H9 (cell line): ENCODE data around the gene DCAF7. TPM values are rescaled to one million over a fixed set of nuclear protein-coding genes. Genes with fewer than 3 reads are reported as not detected.

Experiments used
- DNase-seq: peaks from one replicate; pipeline ENCODE4 v3.0.0-alpha.2; 2017
- H2AFZ ChIP-seq: one replicate; pipeline ENCODE4 v1.6.1; 2013; ENCODE audit warnings: mild to moderate bottlenecking, low read length, control low read depth, moderate library complexity
- H2AK5ac ChIP-seq: 2 replicates; pipeline ENCODE4 v1.6.1; 2013; ENCODE audit warnings: low read length, control low read depth, mixed read lengths; ENCODE audit not compliant: insufficient read length
- H2BK120ac ChIP-seq: one replicate; pipeline ENCODE4 v1.6.1; 2013; ENCODE audit warnings: low read depth, mild to moderate bottlenecking, low read length, control low read depth, inconsistent platforms; ENCODE audit not compliant: poor library complexity, severe bottlenecking
- H2BK12ac ChIP-seq: 2 replicates; pipeline ENCODE4 v1.6.1; 2013; ENCODE audit warnings: low read length, control low read depth, mixed read lengths, low read depth; ENCODE audit not compliant: insufficient read length
- H2BK15ac ChIP-seq: 2 replicates; pipeline ENCODE4 v1.6.1; 2013; ENCODE audit warnings: low read depth, low read length, control low read depth
- H2BK20ac ChIP-seq: one replicate; pipeline ENCODE4 v1.6.1; 2013; ENCODE audit warnings: low read depth, mild to moderate bottlenecking, low read length, control low read depth, inconsistent platforms; ENCODE audit not compliant: poor library complexity, severe bottlenecking
- H2BK5ac ChIP-seq: 2 replicates; pipeline ENCODE4 v1.6.1; 2013; ENCODE audit warnings: low read length, control low read depth, mixed read lengths; ENCODE audit not compliant: insufficient read length
- H3K14ac ChIP-seq: 2 replicates; pipeline ENCODE4 v1.6.1; 2013; ENCODE audit warnings: low read length, control low read depth; ENCODE audit not compliant: insufficient read depth
- H3K18ac ChIP-seq: 2 replicates; pipeline ENCODE4 v1.6.1; 2013; ENCODE audit warnings: low read depth, mild to moderate bottlenecking, mixed read lengths, low read length, control low read depth; ENCODE audit not compliant: insufficient read length
- H3K23ac ChIP-seq: 2 replicates; pipeline ENCODE4 v1.6.1; 2013; ENCODE audit warnings: low read length, control low read depth, mixed read lengths, low read depth; ENCODE audit not compliant: insufficient read length
- H3K23me2 ChIP-seq: 2 replicates; pipeline ENCODE4 v1.6.1; 2013; ENCODE audit warnings: low read depth, mild to moderate bottlenecking, mixed read lengths, low read length, control low read depth; ENCODE audit not compliant: insufficient read length, poor library complexity, severe bottlenecking
- H3K27ac ChIP-seq: 2 replicates; pipeline ENCODE4 v1.5.1; 2013; ENCODE audit warnings: low read length, control low read depth, mixed read lengths, low read depth; ENCODE audit not compliant: insufficient read length
- H3K27me3 ChIP-seq: 2 replicates; pipeline ENCODE4 v1.6.1; 2013; ENCODE audit warnings: low read length, control low read depth, inconsistent platforms; ENCODE audit not compliant: insufficient read depth
- H3K4ac ChIP-seq: 2 replicates; pipeline ENCODE4 v1.6.1; 2013; ENCODE audit warnings: low read depth, mild to moderate bottlenecking, control low read depth, inconsistent platforms, low read length, moderate library complexity
- H3K4me1 ChIP-seq: 2 replicates; pipeline ENCODE4 v1.6.1; 2013; ENCODE audit warnings: low read length, control low read depth, inconsistent platforms; ENCODE audit not compliant: insufficient read depth
- H3K4me2 ChIP-seq: 2 replicates; pipeline ENCODE4 v1.6.1; 2013; ENCODE audit warnings: low read length, control low read depth, mixed read lengths; ENCODE audit not compliant: insufficient read length, insufficient read depth
- H3K56ac ChIP-seq: 2 replicates; pipeline ENCODE4 v1.6.1; 2013; ENCODE audit warnings: low read depth, mild to moderate bottlenecking, mixed read lengths, low read length, control low read depth; ENCODE audit not compliant: insufficient read length
- H3K79me1 ChIP-seq: 2 replicates; pipeline ENCODE4 v1.6.1; 2013; ENCODE audit warnings: low read depth, mild to moderate bottlenecking, moderate library complexity, low read length, control low read depth, inconsistent platforms; ENCODE audit not compliant: insufficient read depth, poor library complexity, severe bottlenecking
- H3K79me2 ChIP-seq: 2 replicates; pipeline ENCODE4 v1.6.1; 2013; ENCODE audit warnings: low read length, control low read depth, inconsistent platforms; ENCODE audit not compliant: insufficient read depth
- H3K9ac ChIP-seq: 2 replicates; pipeline ENCODE4 v1.6.1; 2013; ENCODE audit warnings: low read length, control low read depth, mixed read lengths; ENCODE audit not compliant: insufficient read length; ENCODE audit errors: extremely low read depth
- H3K9me3 ChIP-seq: one replicate; pipeline ENCODE4 v1.6.1; 2013; ENCODE audit warnings: low read depth, low read length, inconsistent platforms; ENCODE audit not compliant: control insufficient read depth
- H3T11ph ChIP-seq: one replicate; pipeline ENCODE4 v1.6.1; 2013; ENCODE audit warnings: mild to moderate bottlenecking, low read length, control low read depth, inconsistent platforms
- H4K20me1 ChIP-seq: one replicate; pipeline ENCODE4 v1.6.1; 2013; ENCODE audit not compliant: control insufficient read depth, insufficient read length, insufficient read depth
- H4K5ac ChIP-seq: 2 replicates; pipeline ENCODE4 v1.6.1; 2013; ENCODE audit warnings: low read depth, mild to moderate bottlenecking, mixed read lengths, low read length, control low read depth; ENCODE audit not compliant: insufficient read length
- H4K8ac ChIP-seq: replicated peaks from 2 replicates; pipeline ENCODE4 v1.6.1; 2013; ENCODE audit warnings: low read length, control low read depth, mixed read lengths, low read depth; ENCODE audit not compliant: insufficient read length
- H4K91ac ChIP-seq: 2 replicates; pipeline ENCODE4 v1.6.1; 2013; ENCODE audit warnings: low read depth, mild to moderate bottlenecking, moderate library complexity, mixed read lengths, low read length, control low read depth; ENCODE audit not compliant: insufficient read length
- H3K27ac Mint-ChIP-seq, 3 experiments: 2 replicates in 2 of 3; 3 replicates in 1 of 3; pipeline ENCODE4 v1.8.0; 2020 to 2021; ENCODE audit warnings: mixed read lengths in 3 of 3, mild to moderate bottlenecking in 1 of 3, moderate library complexity in 1 of 3
- H3K27me3 Mint-ChIP-seq: 2 replicates; pipeline ENCODE4 v1.8.0; 2021; ENCODE audit warnings: low read depth, mild to moderate bottlenecking, moderate library complexity, mixed read lengths
- H3K36me3 Mint-ChIP-seq, 3 experiments: 2 replicates in 2 of 3; 3 replicates in 1 of 3; pipeline ENCODE4 v1.8.0; 2020 to 2021; ENCODE audit warnings: low read depth in 3 of 3, mixed read lengths in 3 of 3; ENCODE audit not compliant: insufficient read depth in 1 of 3
- H3K4me1 Mint-ChIP-seq, 2 experiments: 2 replicates each; pipeline ENCODE4 v1.8.0; 2020; ENCODE audit warnings: mixed read lengths in 2 of 2
- H3K4me3 Mint-ChIP-seq, 2 experiments: 2 replicates in 1 of 2; 3 replicates in 1 of 2; pipeline ENCODE4 v1.8.0; 2020 to 2021; ENCODE audit warnings: mild to moderate bottlenecking in 2 of 2, mixed read lengths in 2 of 2, moderate library complexity in 1 of 2
- H3K9me3 Mint-ChIP-seq, 2 experiments: 2 replicates in 1 of 2; 3 replicates in 1 of 2; pipeline ENCODE4 v1.8.0; 2020; ENCODE audit warnings: mild to moderate bottlenecking in 2 of 2, mixed read lengths in 2 of 2, moderate library complexity in 1 of 2
- CTCF ChIP-seq: fragments of 200-600 bp; sonication (generic); conservative IDR thresholded peaks from 3 replicates; pipeline ENCODE4 v1.8.0; 2021; ENCODE audit warnings: antibody characterized with exemption, mild to moderate bottlenecking
- total RNA-seq: library from RNA; stranded (reverse); gene quantifications from 2 replicates; pipeline ENCODE4 v1.2.1, GENCODE V29; 2021

Gene DCAF7
- total RNA-seq, 1 experiment from 2014 or later = 86.2 TPM

- Histone ChIP-seq H2BK12ac (no peak overlapping the region), H3K4me2 (no peak overlapping the region), H2BK5ac (no peak overlapping the region), H2BK20ac (no peak overlapping the region), H3K14ac (no peak overlapping the region), H3K79me2 (no peaks in the 10 kb centered on the region), H3K56ac (no peak overlapping the region), H2AFZ (no peak overlapping the region), H4K8ac (no peak overlapping the region), H3K27ac (no peak overlapping the region), H4K91ac (no peak overlapping the region), H3K23ac (no peak overlapping the region), H3K18ac (no peak overlapping the region), H3K9ac (no peak overlapping the region), H3T11ph (no peak overlapping the region), H3K23me2 (peaks cover 3% of the 10 kb centered on the region), H3K4me1 (no peaks in the 10 kb centered on the region), H4K20me1 (peaks cover 2% of the 10 kb centered on the region), H2AK5ac (no peak overlapping the region), H3K4ac (no peak overlapping the region), H3K9me3 (no peaks in the 10 kb centered on the region), H3K27me3 (no peaks in the 10 kb centered on the region; the same call in 1 of the 2 replicates), H2BK15ac (no peak overlapping the region), H3K79me1 (no peaks in the 10 kb centered on the region), H4K5ac (no peak overlapping the region), H2BK120ac (no peak overlapping the region)
- H3K4me3 Mint-ChIP-seq = no peak overlapping the region; a peak in 1 of 5 replicates
- no peak overlapping the region for H3K27ac Mint-ChIP-seq
- no peak for DNase-seq
- H3K36me3 Mint-ChIP-seq = no peaks in the 10 kb centered on the region; a peak in 1 of 7 replicates
- H3K9me3 Mint-ChIP-seq = peaks cover 2 to 4% of the 10 kb centered on the region in 2 experiments
- no peaks in the 10 kb centered on the region; a peak in 1 of 4 replicates for H3K4me1 Mint-ChIP-seq
- H3K27me3 Mint-ChIP-seq = peaks cover 32% of the 10 kb centered on the region
- no peak for TF ChIP-seq CTCF
Observed at GRCh38 chr17:63504261-63504660, 46.0 kb upstream of the DCAF7 start.
